Heart left ventricle (tissue), 13 donors: ENCODE results near the gene NAA40.

Source experiments
- POLR2A ChIP-seq, 2 donors: fragments of 450-650 bp; IDR thresholded peaks; one replicate each; pipeline ENCODE4 v1.6.1; 2017; ENCODE audit warnings: antibody characterized with exemption in 2 of 2, mild to moderate bottlenecking in 2 of 2, moderate library complexity in 2 of 2
- TF ChIP-seq, protein P1 (sequence below), 12 donors: fragments of 200-600 bp; sonication (generic) in 4 of 12; IDR thresholded peaks; one replicate each; pipeline versions ENCODE4 v1.5.0 to v1.8.0; 2018 to 2022; ENCODE audit warnings: antibody characterized with exemption in 12 of 12, mild to moderate bottlenecking in 5 of 12
- donor health status: ischemic (EF 13 %, LVEDD 7.1; RV severe dilation, severe dysfunction).
- donor health status: DM: no; HTN: yes; CAD: no.
- donor health status: DM: no; HTN: no; CAD: no.
- donor health status: ischemic (EF 25% LVEDD 6.9; RV normal size, moderate dysfunction).
- donor health status: ischemic (EF 25% LVEDD 5.7; RV mildly dilated, moderate dysfunction).
- donor health status: ischemic (EF 35%, LVEDD 5.7; RV mildly dilated, moderate dysfunction).
- donor health status: nonischemic (EF 11% LVEDD 7.7; RV severe dilation, severe dysfunction).
- donor health status: DM: yes; HTN: yes; CAD: no.
- donor health status: PGD.
- donor health status: ischemic (EF 29% LVEDD 5.4; RV normal size, mild dysfunction).
- donor health status: nonischemic (EF 23%, LVEDD 6.1; RV moderate dilation, normal function).

DNA sequence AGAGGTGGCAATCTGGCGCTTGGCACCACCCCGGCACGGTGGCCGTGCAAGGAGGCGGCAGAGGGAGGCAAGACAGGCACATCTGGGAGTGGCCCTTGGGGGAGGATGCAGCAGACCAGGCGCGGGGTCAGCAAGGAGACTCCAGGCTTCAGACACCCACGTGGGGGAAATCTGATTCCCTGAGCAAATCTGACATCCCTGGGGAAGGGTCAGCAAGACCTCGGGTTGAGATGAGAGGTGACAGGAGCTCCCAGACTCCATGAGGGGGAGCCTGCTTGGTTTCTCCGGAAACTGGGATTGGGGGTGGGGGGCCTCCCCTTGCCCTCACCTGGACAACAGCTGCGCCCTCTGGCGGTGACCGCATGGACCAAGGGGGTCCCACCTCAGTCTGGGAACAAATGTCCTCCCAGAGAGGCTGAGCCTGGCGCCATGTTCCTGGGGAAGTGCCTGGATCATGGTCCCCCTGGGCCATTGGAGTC is 17.8 kb upstream of the NAA40 start:
- TF ChIP-seq, protein P1, sequence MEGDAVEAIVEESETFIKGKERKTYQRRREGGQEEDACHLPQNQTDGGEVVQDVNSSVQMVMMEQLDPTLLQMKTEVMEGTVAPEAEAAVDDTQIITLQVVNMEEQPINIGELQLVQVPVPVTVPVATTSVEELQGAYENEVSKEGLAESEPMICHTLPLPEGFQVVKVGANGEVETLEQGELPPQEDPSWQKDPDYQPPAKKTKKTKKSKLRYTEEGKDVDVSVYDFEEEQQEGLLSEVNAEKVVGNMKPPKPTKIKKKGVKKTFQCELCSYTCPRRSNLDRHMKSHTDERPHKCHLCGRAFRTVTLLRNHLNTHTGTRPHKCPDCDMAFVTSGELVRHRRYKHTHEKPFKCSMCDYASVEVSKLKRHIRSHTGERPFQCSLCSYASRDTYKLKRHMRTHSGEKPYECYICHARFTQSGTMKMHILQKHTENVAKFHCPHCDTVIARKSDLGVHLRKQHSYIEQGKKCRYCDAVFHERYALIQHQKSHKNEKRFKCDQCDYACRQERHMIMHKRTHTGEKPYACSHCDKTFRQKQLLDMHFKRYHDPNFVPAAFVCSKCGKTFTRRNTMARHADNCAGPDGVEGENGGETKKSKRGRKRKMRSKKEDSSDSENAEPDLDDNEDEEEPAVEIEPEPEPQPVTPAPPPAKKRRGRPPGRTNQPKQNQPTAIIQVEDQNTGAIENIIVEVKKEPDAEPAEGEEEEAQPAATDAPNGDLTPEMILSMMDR (IDR thresholded peaks at IDR 0.05): peak; percentile 33 to 64 (median 50)
- no peak for TF ChIP-seq POLR2A (IDR thresholded peaks at IDR 0.05)
